ENCODE data around the gene RTP1.

The RTP1 gene

GRCh38 chr3:187242435-187242834, 45.1 kb downstream of the RTP1 start:
- no peak for DNase-seq (ENCODE audit: low read depth in 2 of 2)

DNA sequence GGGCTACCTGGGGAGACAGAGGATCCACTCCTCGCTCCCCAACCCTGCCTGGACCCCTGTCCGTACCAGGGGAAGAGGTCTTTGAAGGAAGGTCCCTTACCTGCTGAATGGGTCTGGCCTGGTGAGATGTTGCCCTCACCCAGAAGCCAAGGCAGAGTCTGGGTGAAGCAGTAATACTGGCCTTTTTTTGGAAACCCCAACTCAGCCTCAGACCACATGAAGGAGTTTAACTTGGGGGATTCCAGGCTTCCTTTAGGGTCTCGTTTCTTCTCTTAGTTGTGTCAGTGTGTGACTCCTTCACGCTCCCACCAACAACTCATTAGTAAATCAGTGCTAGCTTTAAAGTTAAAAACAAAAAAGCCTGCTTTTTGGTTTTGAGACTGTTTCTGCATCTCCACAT, 45.6 kb downstream of the RTP1 start:
- no peak for DNase-seq (ENCODE audit: low read depth in 2 of 2)

- no peak for DNase-seq (ENCODE audit: low read depth in 2 of 2)
These were observed 46.7 kb downstream of the RTP1 start for GRCh38 chr3:187243933-187244524.

DNA sequence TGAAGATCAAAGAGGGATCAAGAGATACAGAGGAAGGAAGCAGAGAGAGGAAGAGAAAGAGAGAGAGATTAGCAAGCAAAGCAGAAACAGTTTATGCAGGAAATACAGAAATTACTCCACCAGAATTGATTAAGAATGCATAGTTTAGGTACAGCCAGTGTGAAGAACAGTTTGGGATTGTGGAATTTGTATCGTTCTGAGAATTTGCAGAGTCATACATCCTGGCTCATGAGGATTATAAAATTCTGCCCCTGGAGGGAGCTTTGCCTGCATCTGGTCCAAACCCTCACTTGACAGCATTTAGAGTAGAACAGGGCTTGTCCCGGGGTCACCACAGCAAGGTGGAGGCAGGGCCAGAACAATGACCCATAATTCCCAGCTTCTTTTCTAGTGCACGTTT, 50.1 kb downstream of the RTP1 start:
- DNase-seq (ENCODE audit: low read depth in 2 of 2) = no peak

All from stimulated activated CD4-positive, alpha-beta T cell treated with anti-CD3 and anti-CD28 coated beads, Interleukin-1b, Interleukin-23, amount 100 ng/mL, for 1 hour (primary cell).